GM21576 (cell line): ENCODE results near the gene MARK1.

ENCODE experiments used
- ATAC-seq: cut with Tn5 transposase; IDR thresholded peaks from one replicate; pipeline ENCODE4 v1.9.1; 2021; ENCODE audit warnings: mild to moderate bottlenecking, moderate library complexity; ENCODE audit not compliant: unreplicated experiment

Gene MARK1

DNA sequence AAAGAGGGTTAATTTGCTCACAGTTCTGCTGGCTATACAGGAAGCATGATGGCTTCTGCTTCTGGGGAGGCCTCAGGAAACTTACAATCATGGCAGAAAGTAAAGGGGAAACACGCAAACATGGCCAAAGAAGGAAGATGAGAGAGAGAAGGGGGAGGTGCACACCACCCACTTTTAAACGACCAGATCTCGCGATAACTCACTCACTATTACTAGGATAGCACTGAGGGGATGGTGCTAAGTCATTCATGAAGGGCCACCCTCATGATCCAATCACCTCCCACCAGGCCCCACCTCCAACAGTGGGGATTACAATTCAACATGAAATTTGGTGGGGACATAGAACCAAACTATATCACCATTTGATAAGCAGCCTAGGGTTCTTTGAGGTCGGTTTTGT lies 159.9 kb downstream of the MARK1 start:
- no peak for ATAC-seq

DNA sequence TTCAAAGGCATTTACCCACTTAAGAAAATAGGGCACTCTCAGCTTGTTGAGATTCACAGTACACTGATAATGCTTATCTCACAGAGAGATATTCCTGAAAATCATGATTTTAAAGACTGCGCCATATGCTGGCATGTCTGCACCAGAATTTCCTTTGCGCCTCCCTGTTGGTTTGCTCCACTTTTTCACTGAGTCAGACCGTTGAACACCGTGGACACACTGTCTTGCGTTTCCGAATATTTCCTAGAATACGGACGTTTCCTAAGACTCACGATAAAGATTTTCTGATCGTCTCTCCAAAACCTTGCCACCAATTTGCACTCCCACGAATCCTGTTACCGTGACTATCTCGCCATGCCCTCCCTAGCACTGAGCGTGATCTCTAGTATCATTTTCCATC lies 161.7 kb downstream of the MARK1 start:
- no peak for ATAC-seq

DNA sequence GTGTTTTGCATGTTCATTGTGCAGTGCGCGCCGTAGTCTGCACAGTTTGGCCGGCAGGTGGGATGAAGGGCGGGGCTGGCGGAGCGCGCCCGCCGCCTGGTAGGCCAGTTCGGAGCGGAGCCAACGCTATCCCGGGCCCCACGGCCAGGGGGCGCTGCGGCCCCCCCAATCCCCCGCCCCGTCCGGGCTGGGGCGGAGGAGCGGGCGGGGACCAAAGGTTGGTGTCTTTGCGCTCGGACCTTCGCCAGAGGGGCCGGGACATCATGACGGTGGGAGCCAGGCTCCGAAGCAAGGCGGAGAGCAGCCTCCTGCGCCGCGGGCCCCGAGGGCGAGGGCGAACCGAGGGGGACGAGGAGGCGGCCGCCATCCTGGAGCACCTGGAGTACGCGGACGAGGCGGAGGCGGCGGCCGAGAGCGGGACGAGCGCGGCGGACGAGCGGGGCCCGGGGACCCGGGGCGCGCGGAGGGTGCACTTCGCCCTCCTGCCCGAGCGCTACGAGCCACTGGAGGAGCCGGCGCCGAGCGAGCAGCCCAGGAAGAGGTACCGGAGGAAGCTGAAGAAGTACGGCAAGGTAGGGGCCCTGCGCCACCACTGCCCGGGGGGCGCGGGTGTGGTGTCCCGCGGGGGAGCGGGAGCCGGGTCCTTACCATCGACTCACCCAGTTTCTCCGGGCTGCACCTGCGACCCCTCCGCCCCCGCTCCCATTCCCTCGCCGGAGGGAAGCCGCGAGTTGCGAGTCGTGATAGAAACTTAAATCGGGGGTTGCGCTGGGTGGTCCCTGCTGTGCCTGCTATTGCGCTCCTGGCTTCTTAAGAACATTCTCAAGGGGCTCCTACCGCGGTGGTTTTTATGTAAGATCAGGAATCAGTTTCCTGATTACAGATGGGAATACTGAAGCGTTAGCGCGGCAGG lies 162.5 kb downstream of the MARK1 start, which contains the start of gene C1orf115:
C1orf115 (plus strand) TSS at position 224 of the 913 bp plus-strand sequence; CDS start at position 264, 40 bp downstream.
- peak; percentile 96 for ATAC-seq

DNA sequence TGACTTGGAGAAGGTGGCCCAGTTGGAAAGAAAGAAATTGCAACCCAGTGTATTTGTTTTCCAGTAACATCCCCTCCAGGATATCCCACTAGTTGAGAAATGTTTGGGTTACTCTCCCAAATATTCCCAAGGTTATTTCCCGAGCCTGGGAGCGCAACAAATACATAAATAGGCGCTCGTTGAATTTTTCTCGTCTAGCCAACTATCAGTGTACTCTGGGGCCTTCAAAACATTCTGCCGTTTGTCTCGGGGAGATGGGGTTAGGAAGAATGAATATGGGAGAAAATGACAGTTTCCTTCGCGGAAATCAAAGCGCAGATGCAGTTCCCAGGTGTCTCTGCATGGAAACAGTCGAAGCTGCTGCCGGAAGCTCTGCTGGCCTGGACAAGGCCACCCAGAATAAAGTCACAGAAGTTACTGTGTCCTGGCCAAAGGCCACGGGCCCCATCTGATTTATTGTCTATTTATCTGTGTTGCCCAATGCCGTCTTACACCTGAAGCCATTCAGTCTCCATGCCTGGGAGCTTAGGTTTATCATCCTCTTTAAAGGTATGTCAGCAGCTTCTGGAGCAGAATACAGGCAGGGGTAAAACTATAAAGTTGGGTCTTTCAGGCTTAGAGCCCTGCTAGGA lies 163.2 kb downstream of the MARK1 start:
- no peak for ATAC-seq

DNA sequence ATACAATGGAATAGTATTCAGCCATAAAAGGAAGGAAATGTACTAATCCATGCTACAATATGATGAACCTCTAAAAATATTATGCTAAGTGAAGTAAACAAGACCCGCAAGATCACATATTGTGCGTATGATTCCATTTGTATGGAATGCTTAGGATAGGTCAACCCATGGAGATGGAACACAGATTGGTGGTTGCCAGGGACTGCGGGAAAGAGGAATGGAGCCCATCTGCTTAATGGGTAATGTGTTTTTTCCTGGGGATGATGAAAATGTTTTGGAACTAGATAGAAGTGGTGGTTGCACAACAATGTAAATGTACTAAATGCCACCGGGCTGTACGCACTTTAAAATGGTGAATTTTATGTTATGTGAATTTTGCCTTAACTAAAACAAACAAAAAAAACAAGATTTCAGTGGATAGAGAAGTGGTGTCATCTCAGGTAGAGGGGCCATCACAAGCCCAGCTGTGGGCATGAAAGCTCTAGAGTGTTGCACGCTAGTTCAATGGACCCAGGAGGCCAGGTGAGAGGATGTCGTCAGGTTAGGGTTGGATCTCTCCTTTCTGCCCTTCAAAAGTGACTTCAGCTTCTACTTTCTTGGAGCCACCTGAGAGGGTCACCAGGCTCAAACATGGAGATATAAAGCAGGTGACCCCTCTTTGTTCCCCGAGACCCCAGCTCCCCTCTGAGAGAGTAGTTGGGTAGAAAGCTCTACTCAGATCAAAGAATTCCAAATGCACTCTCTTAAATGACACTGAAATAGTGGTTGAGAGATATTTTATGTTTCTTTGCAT lies 164.7 kb downstream of the MARK1 start:
- ATAC-seq = no peak

DNA sequence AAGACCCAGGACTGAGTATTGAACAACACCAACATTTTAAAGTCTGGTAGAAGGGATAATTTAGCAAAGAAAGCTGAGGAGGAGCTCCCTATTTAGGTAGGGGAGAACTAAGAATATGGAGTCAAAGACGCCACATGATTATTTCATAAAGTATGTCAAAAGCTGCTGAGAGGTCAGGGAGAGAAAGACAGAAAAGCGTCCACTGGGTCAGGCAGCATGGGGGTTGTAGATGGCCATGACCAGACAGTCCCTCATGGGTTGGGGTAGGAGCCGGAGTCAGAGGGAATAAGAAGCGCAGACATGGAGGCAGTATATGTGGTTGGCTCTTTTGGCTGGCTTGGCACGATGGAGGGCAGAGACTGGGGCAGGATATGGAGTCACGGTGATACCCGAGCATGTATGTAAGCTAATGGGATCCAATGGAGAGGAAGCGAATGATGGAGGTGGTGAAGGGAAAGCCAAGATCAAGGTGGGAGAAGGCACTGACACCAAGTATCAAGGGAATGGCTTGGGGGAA lies 167.0 kb downstream of the MARK1 start:
- ATAC-seq = no peak

GRCh38 chr1:220695426-220695825 lies 167.5 kb downstream of the MARK1 start:
- ATAC-seq = no peak

DNA sequence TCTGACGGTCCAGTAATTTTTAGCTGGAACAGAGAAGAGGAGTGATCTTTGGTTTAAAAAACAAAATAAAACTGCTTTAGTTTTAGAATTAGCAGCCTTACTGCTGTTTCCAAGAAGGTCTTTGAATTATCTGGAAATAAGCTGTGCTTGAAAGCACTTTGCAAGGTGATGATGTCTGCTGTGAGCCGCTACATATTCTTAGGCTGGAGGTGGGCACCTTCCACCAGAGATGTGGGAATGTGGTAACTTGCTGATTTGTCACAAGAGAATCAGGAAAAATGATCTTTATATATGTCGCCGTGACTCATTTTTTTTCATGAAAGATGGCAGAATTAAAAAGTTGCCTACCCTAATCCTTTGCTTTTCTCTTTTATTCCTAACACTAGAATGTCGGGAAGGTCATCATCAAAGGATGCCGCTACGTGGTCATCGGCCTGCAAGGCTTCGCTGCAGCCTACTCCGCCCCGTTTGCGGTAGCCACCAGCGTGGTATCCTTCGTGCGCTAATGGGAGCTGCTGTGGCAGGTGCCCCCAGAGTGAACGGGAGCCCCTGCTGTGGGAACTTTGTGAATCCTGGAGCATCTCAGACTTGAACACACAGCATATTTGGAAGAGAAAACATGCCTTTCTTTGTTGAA lies 168.4 kb downstream of the MARK1 start:
- no peak for ATAC-seq

DNA sequence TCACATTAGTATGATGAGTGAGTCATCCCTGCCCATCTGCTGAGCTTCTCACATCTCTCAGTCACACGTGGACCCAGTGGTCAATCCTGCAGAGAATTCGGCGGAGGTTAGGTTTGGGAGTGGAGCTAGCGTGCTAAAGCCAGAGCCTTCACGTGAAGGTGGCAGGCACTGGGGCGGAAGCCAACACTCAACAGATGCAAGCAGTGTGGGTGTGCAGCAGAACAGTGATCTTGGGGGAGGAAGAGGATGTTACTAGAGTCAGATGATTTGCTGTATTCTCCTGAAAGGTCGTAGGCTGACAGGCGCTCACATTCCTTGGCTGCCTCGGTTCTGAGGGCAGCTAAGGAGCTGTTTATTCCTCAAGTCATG lies 168.9 kb downstream of the MARK1 start:
- no peak for ATAC-seq

- ATAC-seq = no peak
Observed at GRCh38 chr1:220697326-220697725, 169.4 kb downstream of the MARK1 start.

- ATAC-seq = no peak
Observed at GRCh38 chr1:220698607-220699016, 170.7 kb downstream of the MARK1 start.

GRCh38 chr1:220699044-220699443 lies 171.1 kb downstream of the MARK1 start:
- no peak for ATAC-seq

DNA sequence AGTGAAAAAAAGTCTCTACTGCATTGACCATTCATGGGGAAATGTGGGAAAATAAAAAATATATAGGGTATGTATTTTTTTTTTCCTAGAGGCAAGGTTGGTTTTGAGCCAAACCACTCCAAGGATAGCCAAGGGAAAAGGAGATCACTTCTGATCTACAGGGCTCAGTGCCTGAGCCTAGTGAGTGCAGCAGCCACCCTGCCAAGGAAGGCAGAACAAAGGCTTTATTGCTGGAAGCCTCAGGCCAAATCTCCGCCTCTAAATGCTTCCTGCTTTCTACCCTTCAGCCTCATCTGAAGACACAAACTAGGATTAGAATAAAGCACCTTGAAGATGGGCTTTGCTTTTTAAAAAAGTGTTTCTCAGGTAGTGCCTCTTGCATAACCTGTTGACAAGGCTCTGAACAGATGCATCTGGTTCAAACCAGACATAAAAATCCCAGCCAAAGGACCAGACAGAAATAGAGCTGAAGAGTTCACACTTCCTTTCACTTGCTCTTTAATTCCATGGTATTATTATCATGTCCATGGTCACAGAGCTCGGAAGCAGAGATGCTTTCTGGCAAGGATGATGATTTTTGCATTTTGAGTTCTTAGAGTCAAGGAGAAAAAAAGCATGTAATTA lies 172.7 kb downstream of the MARK1 start:
- ATAC-seq = no peak

DNA sequence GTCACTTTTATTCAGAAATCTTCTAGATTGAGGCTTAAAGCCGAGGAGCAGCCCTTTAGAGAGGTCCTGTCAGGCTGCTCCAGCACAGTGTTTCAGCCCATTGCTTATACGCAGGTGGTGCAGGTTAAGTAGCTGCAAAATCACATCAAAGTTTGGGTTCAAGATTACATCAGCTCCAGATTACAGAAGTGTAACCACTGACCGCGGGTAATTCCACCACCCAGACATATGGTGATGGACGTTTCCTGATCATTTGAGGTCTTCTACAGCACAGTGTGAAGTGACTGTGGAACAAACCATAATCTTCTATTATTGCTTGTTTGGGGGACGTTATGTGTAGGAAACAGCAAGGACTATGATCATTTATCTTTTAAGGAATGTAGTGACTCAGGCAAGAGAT lies 174.0 kb downstream of the MARK1 start:
- no peak for ATAC-seq

DNA sequence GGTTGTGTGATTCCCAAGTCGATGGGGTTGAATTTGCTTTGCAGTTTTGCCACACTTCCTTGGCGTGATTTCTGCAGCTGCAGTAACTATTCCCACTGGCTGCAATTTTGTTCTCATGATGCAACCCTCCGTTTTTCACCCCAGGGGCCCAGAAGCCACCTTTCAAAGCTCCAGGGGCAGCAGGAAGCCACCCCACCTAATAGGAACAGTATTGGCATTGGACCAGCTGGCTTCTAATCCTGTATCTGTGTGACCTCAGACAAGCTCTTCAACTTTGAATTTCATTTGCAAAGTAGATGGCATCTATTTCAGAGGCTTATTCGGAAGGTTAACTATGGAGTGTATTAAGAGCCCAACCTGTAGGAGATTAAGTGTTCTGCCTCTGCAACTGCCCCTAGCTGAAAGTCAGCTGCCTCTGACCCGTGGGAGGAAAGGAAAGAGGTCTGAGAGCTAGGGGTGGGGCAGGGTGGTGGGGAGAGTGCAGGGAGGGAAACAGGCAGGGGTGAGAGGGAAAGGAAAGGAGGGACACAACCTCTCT lies 174.9 kb downstream of the MARK1 start:
- no peak for ATAC-seq

DNA sequence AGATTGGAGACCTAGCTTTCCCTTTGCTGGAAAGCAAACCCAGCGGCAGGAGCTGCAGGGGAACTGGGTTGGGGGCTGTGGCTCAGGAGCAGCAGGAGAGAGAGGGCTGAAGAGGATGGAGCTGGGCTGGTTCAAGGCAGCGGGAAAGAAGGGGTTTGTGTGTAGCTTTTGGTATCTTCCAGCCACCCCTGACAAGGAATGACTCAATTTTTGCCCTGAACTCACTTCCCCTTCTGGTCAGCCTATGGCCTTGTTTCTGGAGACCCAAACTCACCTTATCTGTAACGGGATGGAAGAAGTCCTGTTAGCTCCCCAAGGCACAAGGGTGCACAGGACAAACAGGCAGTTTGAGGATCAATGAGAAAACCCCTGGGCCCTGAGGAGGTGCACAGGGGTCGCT lies 175.4 kb downstream of the MARK1 start:
- no peak for ATAC-seq

DNA sequence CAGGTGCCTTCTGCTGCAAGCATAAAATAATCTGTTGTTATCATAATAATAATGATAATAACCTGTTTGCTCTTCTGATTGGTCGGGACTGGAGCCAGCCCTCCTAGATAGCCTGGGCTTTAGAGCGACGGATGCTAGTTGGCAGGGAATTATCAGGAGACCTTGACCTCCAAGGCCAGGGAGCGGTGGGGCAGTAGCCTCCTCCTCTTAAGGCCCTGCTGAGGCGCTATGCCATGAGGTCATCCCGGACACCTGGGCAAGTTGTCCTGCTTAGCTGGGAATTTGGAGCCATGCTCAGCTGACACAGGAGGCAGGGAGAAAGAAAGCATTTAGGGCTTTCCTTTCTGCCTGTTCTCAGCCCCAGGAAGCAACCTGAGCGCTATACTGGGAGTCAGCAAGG lies 177.8 kb downstream of the MARK1 start:
- no peak for ATAC-seq

DNA sequence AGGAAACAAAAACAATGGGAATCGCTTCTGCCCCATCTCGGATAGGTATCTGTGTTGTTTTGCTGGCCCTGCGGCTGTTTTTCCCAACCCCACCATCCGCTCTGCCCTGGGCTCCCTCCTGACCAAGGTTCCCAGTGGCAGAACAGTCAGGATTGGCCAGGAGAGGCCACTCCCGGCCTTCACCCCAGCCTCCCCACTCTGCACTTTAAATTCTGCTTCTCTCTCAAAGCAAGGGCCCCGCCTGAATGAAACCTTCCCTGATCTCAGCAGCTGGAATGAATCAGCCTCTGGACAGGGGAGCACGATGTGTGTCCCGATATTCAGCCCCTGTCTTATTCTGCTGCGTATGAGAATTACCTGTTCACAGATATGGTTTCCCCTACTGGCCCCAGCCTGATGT lies 178.5 kb downstream of the MARK1 start:
- no peak for ATAC-seq

DNA sequence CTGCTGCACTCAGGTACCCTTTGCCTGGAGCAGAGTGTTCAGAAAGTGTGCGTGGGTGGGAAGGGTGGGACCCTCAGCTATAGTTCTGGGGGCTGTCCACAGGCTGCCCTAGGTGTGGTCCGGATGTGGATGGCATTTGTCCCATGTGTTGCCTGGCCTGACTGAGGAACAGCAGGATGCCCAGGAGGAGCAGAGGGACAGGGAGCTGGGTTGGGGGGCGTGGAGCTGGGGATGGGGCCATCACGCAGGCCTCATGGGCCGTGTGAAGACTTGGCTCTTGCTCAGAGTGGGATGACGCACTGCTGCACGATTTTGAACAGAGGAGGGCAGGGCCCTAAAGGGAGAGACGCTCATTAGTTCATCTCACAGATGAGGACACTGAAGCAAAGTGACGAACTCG lies 179.2 kb downstream of the MARK1 start:
- no peak for ATAC-seq

GRCh38 chr1:220708244-220708643 lies 180.3 kb downstream of the MARK1 start:
- no peak for ATAC-seq
